GM12878 (cell line): Measurements from ENCODE around the gene TTC33. TPM values are rescaled to one million over a fixed set of nuclear protein-coding genes. Genes with fewer than 3 reads are reported as not detected.

Experiments used
- BACH1 ChIP-seq: fragments of 450-650 bp; IDR thresholded peaks from 2 replicates; pipeline ENCODE4 v1.6.1; 2017; ENCODE audit warnings: mild to moderate bottlenecking, borderline replicate concordance
- BHLHE40 ChIP-seq, 2 experiments: fragments of 450-650 bp in 1 of 2; IDR thresholded peaks; 2 replicates each; pipeline ENCODE4 v1.6.1; 2011 to 2017; ENCODE audit warnings: low read depth in 2 of 2, borderline replicate concordance in 1 of 2, improper control_type of control experiment in 1 of 2, low read length in 1 of 2, mild to moderate bottlenecking in 1 of 2
- CEBPB ChIP-seq, 2 experiments: fragments of 150-350 bp in 1 of 2; IDR thresholded peaks; 2 replicates each; pipeline ENCODE4 v1.6.1; 2012 to 2014; ENCODE audit warnings: low read depth in 2 of 2, low read length in 2 of 2, borderline replicate concordance in 1 of 2, inconsistent platforms in 1 of 2
- MXI1 ChIP-seq: fragments of 150-350 bp; IDR thresholded peaks from 2 replicates; pipeline ENCODE4 v1.6.1; 2011; ENCODE audit warnings: low read depth, mild to moderate bottlenecking, inconsistent platforms, low read length, improper control_type of control experiment
- NFIC ChIP-seq: IDR thresholded peaks from 2 replicates; pipeline ENCODE4 v1.6.1; 2012; ENCODE audit warnings: low read depth, mild to moderate bottlenecking, inconsistent platforms, low read length, moderate library complexity
- NFYB ChIP-seq: IDR thresholded peaks from 2 replicates; pipeline ENCODE4 v1.6.1; 2011; ENCODE audit warnings: low read depth, mild to moderate bottlenecking, low read length, improper control_type of control experiment, moderate library complexity; ENCODE audit not compliant: insufficient read depth
- PML ChIP-seq: IDR thresholded peaks from 2 replicates; pipeline ENCODE4 v1.6.1; 2012; ENCODE audit warnings: low read length, inconsistent platforms
- RCOR1 ChIP-seq: conservative IDR thresholded peaks from 2 replicates; pipeline ENCODE4 v1.6.1; 2012; ENCODE audit warnings: low read depth, low read length, improper control_type of control experiment
- ZNF207 ChIP-seq: fragments of 450-650 bp; IDR thresholded peaks from 2 replicates; pipeline ENCODE4 v1.6.1; 2014; ENCODE audit warnings: antibody characterized with exemption, mild to moderate bottlenecking, borderline replicate concordance
- ZNF24 ChIP-seq: fragments of 450-650 bp; IDR thresholded peaks from 2 replicates; pipeline ENCODE4 v1.6.1; 2017; ENCODE audit warnings: antibody characterized with exemption, mild to moderate bottlenecking
- ZNF622 ChIP-seq: fragments of 450-650 bp; IDR thresholded peaks from 2 replicates; pipeline ENCODE4 v1.6.1; 2017; ENCODE audit warnings: mild to moderate bottlenecking, inconsistent platforms
- polyA plus RNA-seq, 11 experiments: library from polyadenylated mRNA; depleted of rRNA in 4 of 11; unstranded in 6 of 11; stranded (reverse) in 5 of 11; fragments of >200 nt; fragmentation: Nextera tagmentation in 4 of 11; fragmentation: Illumina TruSeq in 1 of 11; extraction: Ambion mirVana in 4 of 11; extraction: Trizol in 1 of 11; gene quantifications; 1 replicate in 1 of 11; 2 replicates in 10 of 11; pipeline versions ENCODE4 v1.2.1 to v1.2.3, GENCODE V29; 2011 to 2016; ENCODE audit warnings: inconsistent platforms in 2 of 11, missing spikeins in 2 of 11, low read depth in 1 of 11
- total RNA-seq, 4 experiments: library from RNA; depleted of rRNA in 3 of 4; stranded (reverse); fragments of >200 nt in 3 of 4; fragmentation: Illumina TruSeq in 1 of 4; extraction: Trizol in 1 of 4; gene quantifications; 2 replicates each; pipeline versions ENCODE4 v1.2.1 to v1.2.3, GENCODE V29; 2013 to 2021
- TF ChIP-seq, protein P1 (sequence below): fragments of 450-650 bp; IDR thresholded peaks from 2 replicates; pipeline ENCODE4 v1.6.1; 2017; ENCODE audit warnings: mild to moderate bottlenecking, moderate library complexity
- TF ChIP-seq, protein P2 (sequence below): IDR thresholded peaks from 2 replicates; pipeline ENCODE4 v1.6.1; 2011; ENCODE audit warnings: borderline replicate concordance, low read depth, mild to moderate bottlenecking, moderate library complexity, low read length; ENCODE audit not compliant: insufficient read depth, poor library complexity, severe bottlenecking
- TF ChIP-seq, protein P3 (sequence below): fragments of 450-650 bp; IDR thresholded peaks from 2 replicates; pipeline ENCODE4 v1.6.1; 2018; ENCODE audit warnings: borderline replicate concordance, mild to moderate bottlenecking; ENCODE audit not compliant: partially characterized antibody
- TF ChIP-seq, protein P4 (sequence below): fragments of 450-650 bp; IDR thresholded peaks from 2 replicates; pipeline ENCODE4 v1.6.1; 2017; ENCODE audit warnings: mild to moderate bottlenecking
- TF ChIP-seq, protein P5 (sequence below): IDR thresholded peaks from 2 replicates; pipeline ENCODE4 v1.6.1; 2011; ENCODE audit warnings: mild to moderate bottlenecking, low read depth, low read length, moderate library complexity; ENCODE audit not compliant: insufficient replicate concordance

The TTC33 gene
- total and polyA plus RNA-seq, 10 of the 15 experiments (the other 5 are each of a cell fraction or from before 2014, with no cell fraction given): 7.9 to 22.3 (median 14.6) TPM

DNA sequence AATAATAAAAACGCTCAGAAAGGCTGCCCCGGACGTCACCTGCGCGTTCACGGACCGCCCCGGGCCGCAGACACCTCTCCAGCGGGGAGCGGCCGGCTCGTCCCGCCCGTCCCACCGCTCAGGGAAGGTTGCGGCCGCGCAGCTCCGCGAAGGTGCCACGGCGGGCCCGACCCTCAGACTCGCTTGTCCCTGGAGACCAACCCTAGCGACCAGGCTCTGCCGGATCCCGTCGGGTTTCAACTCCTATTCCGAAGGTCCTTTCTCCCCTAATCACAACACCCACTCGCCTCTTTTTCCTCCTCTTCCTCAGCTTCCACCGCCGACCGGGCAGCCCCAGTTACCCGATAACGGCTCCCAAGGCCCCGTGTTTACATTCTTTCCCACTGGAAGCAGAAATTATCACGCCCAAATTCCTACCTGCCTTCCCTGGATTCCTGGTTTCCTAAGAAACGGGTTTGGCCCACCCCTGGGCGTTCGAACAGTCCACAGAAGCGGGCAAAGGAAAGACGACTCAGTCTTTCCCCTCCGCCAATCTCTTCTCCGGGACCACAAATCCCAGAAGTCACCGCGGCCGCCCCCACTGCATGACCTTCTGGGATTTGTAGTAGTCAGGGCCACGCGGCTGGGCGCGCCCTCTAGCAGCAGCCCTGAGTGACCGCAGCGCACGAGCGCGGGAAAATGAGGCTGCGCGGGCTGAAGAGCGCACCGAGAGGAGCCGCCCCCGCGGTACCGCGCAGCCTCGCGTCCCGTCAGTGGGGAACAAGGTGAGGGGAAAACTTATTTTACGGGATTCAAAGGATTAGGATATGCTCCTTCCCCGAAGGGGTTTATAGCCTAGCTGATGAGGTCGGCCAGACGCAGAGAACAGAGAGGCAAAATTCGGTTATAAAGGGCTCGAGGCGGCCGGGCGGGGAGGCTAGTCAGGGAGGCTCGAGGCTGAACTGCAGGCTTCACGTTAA lies at the start of gene TTC33 (continued):
- TF ChIP-seq, protein P1, sequence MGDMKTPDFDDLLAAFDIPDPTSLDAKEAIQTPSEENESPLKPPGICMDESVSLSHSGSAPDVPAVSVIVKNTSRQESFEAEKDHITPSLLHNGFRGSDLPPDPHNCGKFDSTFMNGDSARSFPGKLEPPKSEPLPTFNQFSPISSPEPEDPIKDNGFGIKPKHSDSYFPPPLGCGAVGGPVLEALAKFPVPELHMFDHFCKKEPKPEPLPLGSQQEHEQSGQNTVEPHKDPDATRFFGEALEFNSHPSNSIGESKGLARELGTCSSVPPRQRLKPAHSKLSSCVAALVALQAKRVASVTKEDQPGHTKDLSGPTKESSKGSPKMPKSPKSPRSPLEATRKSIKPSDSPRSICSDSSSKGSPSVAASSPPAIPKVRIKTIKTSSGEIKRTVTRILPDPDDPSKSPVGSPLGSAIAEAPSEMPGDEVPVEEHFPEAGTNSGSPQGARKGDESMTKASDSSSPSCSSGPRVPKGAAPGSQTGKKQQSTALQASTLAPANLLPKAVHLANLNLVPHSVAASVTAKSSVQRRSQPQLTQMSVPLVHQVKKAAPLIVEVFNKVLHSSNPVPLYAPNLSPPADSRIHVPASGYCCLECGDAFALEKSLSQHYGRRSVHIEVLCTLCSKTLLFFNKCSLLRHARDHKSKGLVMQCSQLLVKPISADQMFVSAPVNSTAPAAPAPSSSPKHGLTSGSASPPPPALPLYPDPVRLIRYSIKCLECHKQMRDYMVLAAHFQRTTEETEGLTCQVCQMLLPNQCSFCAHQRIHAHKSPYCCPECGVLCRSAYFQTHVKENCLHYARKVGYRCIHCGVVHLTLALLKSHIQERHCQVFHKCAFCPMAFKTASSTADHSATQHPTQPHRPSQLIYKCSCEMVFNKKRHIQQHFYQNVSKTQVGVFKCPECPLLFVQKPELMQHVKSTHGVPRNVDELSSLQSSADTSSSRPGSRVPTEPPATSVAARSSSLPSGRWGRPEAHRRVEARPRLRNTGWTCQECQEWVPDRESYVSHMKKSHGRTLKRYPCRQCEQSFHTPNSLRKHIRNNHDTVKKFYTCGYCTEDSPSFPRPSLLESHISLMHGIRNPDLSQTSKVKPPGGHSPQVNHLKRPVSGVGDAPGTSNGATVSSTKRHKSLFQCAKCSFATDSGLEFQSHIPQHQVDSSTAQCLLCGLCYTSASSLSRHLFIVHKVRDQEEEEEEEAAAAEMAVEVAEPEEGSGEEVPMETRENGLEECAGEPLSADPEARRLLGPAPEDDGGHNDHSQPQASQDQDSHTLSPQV: no peak
- 0 out of 2 replicates have a peak, but pooled peaks have one; percentile 4 for TF ChIP-seq BACH1
- 0 out of 2 replicates have a peak, but pooled peaks have one; percentile 57 for TF ChIP-seq RCOR1
- TF ChIP-seq, protein P2, sequence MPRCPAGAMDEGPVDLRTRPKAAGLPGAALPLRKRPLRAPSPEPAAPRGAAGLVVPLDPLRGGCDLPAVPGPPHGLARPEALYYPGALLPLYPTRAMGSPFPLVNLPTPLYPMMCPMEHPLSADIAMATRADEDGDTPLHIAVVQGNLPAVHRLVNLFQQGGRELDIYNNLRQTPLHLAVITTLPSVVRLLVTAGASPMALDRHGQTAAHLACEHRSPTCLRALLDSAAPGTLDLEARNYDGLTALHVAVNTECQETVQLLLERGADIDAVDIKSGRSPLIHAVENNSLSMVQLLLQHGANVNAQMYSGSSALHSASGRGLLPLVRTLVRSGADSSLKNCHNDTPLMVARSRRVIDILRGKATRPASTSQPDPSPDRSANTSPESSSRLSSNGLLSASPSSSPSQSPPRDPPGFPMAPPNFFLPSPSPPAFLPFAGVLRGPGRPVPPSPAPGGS: peak; percentile 53
- TF ChIP-seq ZNF207: no peak
- no peak for TF ChIP-seq ZNF622
- no peak for TF ChIP-seq ZNF24
- peak; percentile 31; the same call in 1 of the 2 replicates for TF ChIP-seq NFIC
- TF ChIP-seq BHLHE40 (IDR thresholded peaks at IDR 0.05; ENCODE audit: borderline replicate concordance in 1 of 2, low read depth in 2 of 2, low read length in 1 of 2): peak; percentile 90 to 96
- no peak for TF ChIP-seq NFYB
- no peak for TF ChIP-seq CEBPB (IDR thresholded peaks at IDR 0.05; ENCODE audit: borderline replicate concordance in 1 of 2, low read depth in 2 of 2, low read length in 2 of 2)
- TF ChIP-seq MXI1: no peak
- TF ChIP-seq, protein P3, sequence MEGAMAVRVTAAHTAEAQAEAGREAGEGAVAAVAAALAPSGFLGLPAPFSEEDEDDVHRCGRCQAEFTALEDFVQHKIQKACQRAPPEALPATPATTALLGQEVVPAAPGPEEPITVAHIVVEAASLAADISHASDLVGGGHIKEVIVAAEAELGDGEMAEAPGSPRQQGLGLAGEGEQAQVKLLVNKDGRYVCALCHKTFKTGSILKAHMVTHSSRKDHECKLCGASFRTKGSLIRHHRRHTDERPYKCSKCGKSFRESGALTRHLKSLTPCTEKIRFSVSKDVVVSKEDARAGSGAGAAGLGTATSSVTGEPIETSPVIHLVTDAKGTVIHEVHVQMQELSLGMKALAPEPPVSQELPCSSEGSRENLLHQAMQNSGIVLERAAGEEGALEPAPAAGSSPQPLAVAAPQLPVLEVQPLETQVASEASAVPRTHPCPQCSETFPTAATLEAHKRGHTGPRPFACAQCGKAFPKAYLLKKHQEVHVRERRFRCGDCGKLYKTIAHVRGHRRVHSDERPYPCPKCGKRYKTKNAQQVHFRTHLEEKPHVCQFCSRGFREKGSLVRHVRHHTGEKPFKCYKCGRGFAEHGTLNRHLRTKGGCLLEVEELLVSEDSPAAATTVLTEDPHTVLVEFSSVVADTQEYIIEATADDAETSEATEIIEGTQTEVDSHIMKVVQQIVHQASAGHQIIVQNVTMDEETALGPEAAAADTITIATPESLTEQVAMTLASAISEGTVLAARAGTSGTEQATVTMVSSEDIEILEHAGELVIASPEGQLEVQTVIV: no peak
- TF ChIP-seq, protein P4, sequence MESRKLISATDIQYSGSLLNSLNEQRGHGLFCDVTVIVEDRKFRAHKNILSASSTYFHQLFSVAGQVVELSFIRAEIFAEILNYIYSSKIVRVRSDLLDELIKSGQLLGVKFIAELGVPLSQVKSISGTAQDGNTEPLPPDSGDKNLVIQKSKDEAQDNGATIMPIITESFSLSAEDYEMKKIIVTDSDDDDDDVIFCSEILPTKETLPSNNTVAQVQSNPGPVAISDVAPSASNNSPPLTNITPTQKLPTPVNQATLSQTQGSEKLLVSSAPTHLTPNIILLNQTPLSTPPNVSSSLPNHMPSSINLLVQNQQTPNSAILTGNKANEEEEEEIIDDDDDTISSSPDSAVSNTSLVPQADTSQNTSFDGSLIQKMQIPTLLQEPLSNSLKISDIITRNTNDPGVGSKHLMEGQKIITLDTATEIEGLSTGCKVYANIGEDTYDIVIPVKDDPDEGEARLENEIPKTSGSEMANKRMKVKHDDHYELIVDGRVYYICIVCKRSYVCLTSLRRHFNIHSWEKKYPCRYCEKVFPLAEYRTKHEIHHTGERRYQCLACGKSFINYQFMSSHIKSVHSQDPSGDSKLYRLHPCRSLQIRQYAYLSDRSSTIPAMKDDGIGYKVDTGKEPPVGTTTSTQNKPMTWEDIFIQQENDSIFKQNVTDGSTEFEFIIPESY: no peak; the same call in 1 of the 2 replicates
- TF ChIP-seq, protein P5, sequence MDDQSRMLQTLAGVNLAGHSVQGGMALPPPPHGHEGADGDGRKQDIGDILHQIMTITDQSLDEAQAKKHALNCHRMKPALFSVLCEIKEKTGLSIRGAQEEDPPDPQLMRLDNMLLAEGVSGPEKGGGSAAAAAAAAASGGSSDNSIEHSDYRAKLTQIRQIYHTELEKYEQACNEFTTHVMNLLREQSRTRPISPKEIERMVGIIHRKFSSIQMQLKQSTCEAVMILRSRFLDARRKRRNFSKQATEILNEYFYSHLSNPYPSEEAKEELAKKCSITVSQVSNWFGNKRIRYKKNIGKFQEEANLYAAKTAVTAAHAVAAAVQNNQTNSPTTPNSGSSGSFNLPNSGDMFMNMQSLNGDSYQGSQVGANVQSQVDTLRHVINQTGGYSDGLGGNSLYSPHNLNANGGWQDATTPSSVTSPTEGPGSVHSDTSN: peak; percentile 39
- TF ChIP-seq PML: no peak
